ENCODE measurements around the gene SPAAR. TPM values are rescaled to one million over a fixed set of nuclear protein-coding genes. Genes with fewer than 3 reads are reported as not detected.

Gene SPAAR
- total and polyA plus RNA-seq, 9 of the 15 experiments (the other 6 are each of a cell fraction or from before 2014, with no cell fraction given), result not detected

DNA sequence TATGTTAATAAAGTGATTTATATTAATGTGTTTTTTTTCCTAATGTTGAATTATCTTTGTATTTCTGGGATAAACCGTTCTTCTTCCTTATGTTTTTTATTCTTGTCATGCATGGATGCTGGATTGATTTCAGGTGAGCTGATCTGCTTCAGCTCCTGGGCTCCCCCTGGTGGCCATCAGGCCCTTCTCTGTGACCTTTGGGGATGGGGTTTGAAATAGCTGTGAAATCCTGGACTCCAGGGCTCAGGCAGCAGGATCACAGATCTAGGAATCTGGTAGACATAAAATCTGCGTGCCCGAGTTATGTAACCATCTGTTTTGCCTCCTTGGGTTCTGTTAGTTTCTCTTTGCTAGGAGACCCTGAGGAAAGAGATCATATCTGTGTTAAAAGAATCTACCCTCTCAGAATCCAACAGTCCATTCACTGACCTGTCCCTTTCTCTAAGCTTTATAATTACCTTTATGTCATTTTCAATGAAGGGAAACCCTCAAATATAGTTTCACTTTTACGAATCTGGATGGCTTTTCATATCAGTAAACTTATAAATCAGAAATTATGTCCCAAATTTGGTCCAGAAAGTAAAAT, 26.9 kb upstream of the SPAAR start (continued):
- TF ChIP-seq, protein P1, sequence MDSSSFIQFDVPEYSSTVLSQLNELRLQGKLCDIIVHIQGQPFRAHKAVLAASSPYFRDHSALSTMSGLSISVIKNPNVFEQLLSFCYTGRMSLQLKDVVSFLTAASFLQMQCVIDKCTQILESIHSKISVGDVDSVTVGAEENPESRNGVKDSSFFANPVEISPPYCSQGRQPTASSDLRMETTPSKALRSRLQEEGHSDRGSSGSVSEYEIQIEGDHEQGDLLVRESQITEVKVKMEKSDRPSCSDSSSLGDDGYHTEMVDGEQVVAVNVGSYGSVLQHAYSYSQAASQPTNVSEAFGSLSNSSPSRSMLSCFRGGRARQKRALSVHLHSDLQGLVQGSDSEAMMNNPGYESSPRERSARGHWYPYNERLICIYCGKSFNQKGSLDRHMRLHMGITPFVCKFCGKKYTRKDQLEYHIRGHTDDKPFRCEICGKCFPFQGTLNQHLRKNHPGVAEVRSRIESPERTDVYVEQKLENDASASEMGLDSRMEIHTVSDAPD (CRISPR knock-in tag; IDR thresholded peaks at IDR 0.05), result no peak
- peak; percentile 66 to 82 for TF ChIP-seq RAD21 (CRISPR knock-in tag; conservative IDR thresholded peaks at IDR 0.05 in 1 of 2, IDR thresholded peaks at IDR 0.05 in 1 of 2)
- TF ChIP-seq JUND (IDR thresholded peaks at IDR 0.05; ENCODE audit: borderline replicate concordance, low read depth, low read length), result 0 out of 2 replicates have a peak, but pooled peaks have one; percentile 19
- no peak for TF ChIP-seq JUND (tag; IDR thresholded peaks at IDR 0.05; ENCODE audit: borderline replicate concordance, low read depth, low read length)
- TF ChIP-seq, protein P2, sequence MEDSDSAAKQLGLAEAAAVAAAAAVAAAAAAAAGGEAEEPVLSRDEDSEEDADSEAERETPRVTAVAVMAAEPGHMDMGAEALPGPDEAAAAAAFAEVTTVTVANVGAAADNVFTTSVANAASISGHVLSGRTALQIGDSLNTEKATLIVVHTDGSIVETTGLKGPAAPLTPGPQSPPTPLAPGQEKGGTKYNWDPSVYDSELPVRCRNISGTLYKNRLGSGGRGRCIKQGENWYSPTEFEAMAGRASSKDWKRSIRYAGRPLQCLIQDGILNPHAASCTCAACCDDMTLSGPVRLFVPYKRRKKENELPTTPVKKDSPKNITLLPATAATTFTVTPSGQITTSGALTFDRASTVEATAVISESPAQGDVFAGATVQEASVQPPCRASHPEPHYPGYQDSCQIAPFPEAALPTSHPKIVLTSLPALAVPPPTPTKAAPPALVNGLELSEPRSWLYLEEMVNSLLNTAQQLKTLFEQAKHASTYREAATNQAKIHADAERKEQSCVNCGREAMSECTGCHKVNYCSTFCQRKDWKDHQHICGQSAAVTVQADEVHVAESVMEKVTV (CRISPR knock-in tag; IDR thresholded peaks at IDR 0.05), result peak; percentile 60; the same call in 1 of the 2 replicates
- TF ChIP-seq, protein P3, sequence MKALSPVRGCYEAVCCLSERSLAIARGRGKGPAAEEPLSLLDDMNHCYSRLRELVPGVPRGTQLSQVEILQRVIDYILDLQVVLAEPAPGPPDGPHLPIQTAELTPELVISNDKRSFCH (CRISPR knock-in tag; IDR thresholded peaks at IDR 0.05), result no peak
- TF ChIP-seq, protein P3 (tag; IDR thresholded peaks at IDR 0.05), result 0 out of 2 replicates have a peak, but pooled peaks have one; percentile 38
- TF ChIP-seq ZNF695 (CRISPR knock-in tag; IDR thresholded peaks at IDR 0.05), result no peak
- TF ChIP-seq KLF16 (IDR thresholded peaks at IDR 0.05), result peak; percentile 43; the same call in 1 of the 2 replicates

Data from K562 (cell line).